Measurements from ENCODE around the gene MRPL14.

The MRPL14 gene

GRCh38 chr6:44109212-44109611, 18.0 kb downstream of the MRPL14 start:
- Histone ChIP-seq H3K36me3 (replicated peaks; ENCODE audit: insufficient read depth, low read length) (no peaks in the 10 kb centered on the region), H3K9ac (ENCODE audit: low read length) (0 out of 2 replicates have a peak overlapping the region, but pooled peaks have one; percentile 38), H3K9me2 (replicated peaks; ENCODE audit: insufficient read depth, low read length) (no peaks in the 10 kb centered on the region), H3F3A (ENCODE audit: insufficient read depth, low read length) (peaks cover 28% of the 10 kb centered on the region), H3K27ac (ENCODE audit: low read length) (peak overlapping the region; percentile 76; the same call in 1 of the 2 replicates), H3K79me2 (ENCODE audit: low read length) (peaks cover 51% of the 10 kb centered on the region), H4K20me1 (ENCODE audit: insufficient read depth, low read length) (no peaks in the 10 kb centered on the region), H3K4me2 (ENCODE audit: low read depth, low read length) (0 out of 2 replicates have a peak overlapping the region, but pooled peaks have one; percentile 46), H3K9me3 (replicated peaks; ENCODE audit: insufficient read depth, low read length) (no peaks in the 10 kb centered on the region), H3K4me3 (ENCODE audit: low read length) (no peak overlapping the region), H2AFZ (ENCODE audit: low read length) (no peak overlapping the region), H3K27me3 (replicated peaks; ENCODE audit: insufficient read depth, low read length) (no peaks in the 10 kb centered on the region), H3K4me1 (ENCODE audit: low read length) (peaks cover 51% of the 10 kb centered on the region)
- DNase-seq = no peak
- TF ChIP-seq EZH2phosphoT487 (IDR thresholded peaks at IDR 0.05; ENCODE audit: low read length) = no peak
- no peak for TF ChIP-seq EZH2 (optimal IDR thresholded peaks at IDR 0.05; ENCODE audit: low read depth, low read length)
- no peak for TF ChIP-seq CTCF (IDR thresholded peaks at IDR 0.05; ENCODE audit: low read length)

DNA sequence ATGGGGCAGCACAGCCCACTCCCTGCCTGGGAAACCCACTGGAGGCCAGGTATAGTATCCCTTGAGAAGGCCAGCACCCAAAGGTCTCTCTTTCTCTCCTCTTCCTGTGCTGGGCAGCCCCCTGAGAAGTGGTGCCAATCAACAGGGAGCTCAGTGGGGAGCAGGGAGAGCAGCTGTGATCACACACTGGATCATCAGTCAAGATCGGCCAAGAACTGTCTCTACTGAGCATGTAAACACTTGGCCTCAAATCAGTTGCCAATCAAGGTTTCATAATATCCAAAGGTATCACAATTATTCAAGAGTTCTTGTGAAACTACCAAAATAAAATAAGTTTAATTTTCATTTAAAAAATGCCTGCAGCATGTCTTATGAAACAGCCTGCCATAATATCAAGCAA, 18.8 kb downstream of the MRPL14 start:
- H3K4me2 ChIP-seq (ENCODE audit: low read depth, low read length) = no peak overlapping the region
- no peaks in the 10 kb centered on the region for H3K27me3 ChIP-seq (replicated peaks; ENCODE audit: insufficient read depth, low read length)
- peaks cover 28% of the 10 kb centered on the region for H3F3A ChIP-seq (ENCODE audit: insufficient read depth, low read length)
- H3K4me1 ChIP-seq (ENCODE audit: low read length) = peaks cover 43% of the 10 kb centered on the region
- no peaks in the 10 kb centered on the region for H3K9me3 ChIP-seq (replicated peaks; ENCODE audit: insufficient read depth, low read length)
- no peak overlapping the region for H3K27ac ChIP-seq (ENCODE audit: low read length)
- no peaks in the 10 kb centered on the region for H3K9me2 ChIP-seq (replicated peaks; ENCODE audit: insufficient read depth, low read length)
- no peaks in the 10 kb centered on the region for H3K36me3 ChIP-seq (replicated peaks; ENCODE audit: insufficient read depth, low read length)
- peaks cover 44% of the 10 kb centered on the region for H3K79me2 ChIP-seq (ENCODE audit: low read length)
- DNase-seq = no peak
- no peak overlapping the region for H3K4me3 ChIP-seq (ENCODE audit: low read length)
- H2AFZ ChIP-seq (ENCODE audit: low read length) = no peak overlapping the region
- H3K9ac ChIP-seq (ENCODE audit: low read length) = no peak overlapping the region
- no peak for TF ChIP-seq EZH2 (optimal IDR thresholded peaks at IDR 0.05; ENCODE audit: low read depth, low read length)
- no peak for TF ChIP-seq EZH2phosphoT487 (IDR thresholded peaks at IDR 0.05; ENCODE audit: low read length)
- no peak for TF ChIP-seq CTCF (IDR thresholded peaks at IDR 0.05; ENCODE audit: low read length)
- no peaks in the 10 kb centered on the region for H4K20me1 ChIP-seq (ENCODE audit: insufficient read depth, low read length)

GRCh38 chr6:44107017-44107416, 20.2 kb downstream of the MRPL14 start:
- Histone ChIP-seq H3K4me1 (ENCODE audit: low read length) (peaks cover 30% of the 10 kb centered on the region), H3K9me2 (replicated peaks; ENCODE audit: insufficient read depth, low read length) (no peaks in the 10 kb centered on the region), H2AFZ (ENCODE audit: low read length) (no peak overlapping the region), H3K79me2 (ENCODE audit: low read length) (peaks cover 39% of the 10 kb centered on the region), H4K20me1 (ENCODE audit: insufficient read depth, low read length) (no peaks in the 10 kb centered on the region), H3K4me3 (ENCODE audit: low read length) (no peak overlapping the region), H3K27ac (ENCODE audit: low read length) (no peak overlapping the region), H3K9ac (ENCODE audit: low read length) (no peak overlapping the region), H3F3A (ENCODE audit: insufficient read depth, low read length) (peaks cover 22% of the 10 kb centered on the region), H3K9me3 (replicated peaks; ENCODE audit: insufficient read depth, low read length) (no peaks in the 10 kb centered on the region), H3K27me3 (replicated peaks; ENCODE audit: insufficient read depth, low read length) (no peaks in the 10 kb centered on the region), H3K4me2 (ENCODE audit: low read depth, low read length) (no peak overlapping the region), H3K36me3 (replicated peaks; ENCODE audit: insufficient read depth, low read length) (no peaks in the 10 kb centered on the region)
- no peak for TF ChIP-seq EZH2 (optimal IDR thresholded peaks at IDR 0.05; ENCODE audit: low read depth, low read length)
- no peak for TF ChIP-seq CTCF (IDR thresholded peaks at IDR 0.05; ENCODE audit: low read length)
- no peak for TF ChIP-seq EZH2phosphoT487 (IDR thresholded peaks at IDR 0.05; ENCODE audit: low read length)
- no peak for DNase-seq

Data from MM.1S (cell line).